K562 (cell line): ENCODE data around the gene TP53I3. TPM values are rescaled to one million over a fixed set of nuclear protein-coding genes. Genes with fewer than 3 reads are reported as not detected.
A peak's percentile ranks its signal among the peaks of the same experiment; 100 is the strongest.

Experiments
- AFF4 ChIP-seq: sonication (generic); formaldehyde crosslinking; IDR thresholded peaks from 2 replicates; pipeline ENCODE4 v1.8.0; 2023; ENCODE audit warnings: mild to moderate bottlenecking, missing genetic modification reagents
- BRCA1 ChIP-seq, 2 experiments: fragments of 450-650 bp in 1 of 2; sonication (generic) in 1 of 2; formaldehyde crosslinking in 1 of 2; IDR thresholded peaks; 2 replicates each; pipeline versions ENCODE4 v1.5.0 to v1.6.1; 2017 to 2020; ENCODE audit warnings: mild to moderate bottlenecking in 1 of 2, missing genetic modification reagents in 1 of 2
- CSDE1 ChIP-seq, 2 experiments: fragments of 450-650 bp; IDR thresholded peaks; 2 replicates each; pipeline ENCODE4 v1.6.1; 2016; ENCODE audit warnings: mild to moderate bottlenecking in 1 of 2
- ESRRA ChIP-seq: fragments of 450-650 bp; IDR thresholded peaks from 2 replicates; pipeline ENCODE4 v1.6.1; 2014; ENCODE audit warnings: low read depth, mild to moderate bottlenecking, moderate library complexity, borderline replicate concordance
- FOXO4 ChIP-seq: fragments of 450-650 bp; formaldehyde crosslinking; IDR thresholded peaks from 2 replicates; pipeline ENCODE4 v1.4.0; 2020; ENCODE audit warnings: mild to moderate bottlenecking, moderate library complexity
- HMG20A ChIP-seq: fragments of 450-650 bp; formaldehyde crosslinking; conservative IDR thresholded peaks from 2 replicates; pipeline ENCODE4 v1.4.0; 2020; ENCODE audit warnings: mild to moderate bottlenecking, mixed read lengths
- KDM4B ChIP-seq, 2 experiments: fragments of 450-650 bp in 1 of 2; sonication (generic) in 1 of 2; IDR thresholded peaks; 2 replicates each; pipeline ENCODE4 v1.6.1; 2016 to 2017; ENCODE audit warnings: borderline replicate concordance in 2 of 2, antibody characterized with exemption in 1 of 2, low read depth in 1 of 2, mild to moderate bottlenecking in 1 of 2
- SMAD4 ChIP-seq: fragments of 250-450 bp; sonication (Bioruptor Pico); conservative IDR thresholded peaks from 2 replicates; pipeline ENCODE4 v1.8.0; 2021; ENCODE audit warnings: inconsistent platforms, mild to moderate bottlenecking, moderate library complexity
- SRSF1 ChIP-seq: fragments of 200-400 bp; formaldehyde crosslinking; IDR thresholded peaks from 2 replicates; pipeline ENCODE4 v1.6.1; 2017; ENCODE audit warnings: mild to moderate bottlenecking, low read depth, low read length, moderate library complexity
- STAT5A ChIP-seq: IDR thresholded peaks from 2 replicates; pipeline ENCODE4 v1.6.1; 2012; ENCODE audit warnings: low read length, inconsistent platforms, borderline replicate concordance
- TFAM ChIP-seq: fragments of 250-450 bp; sonication (Bioruptor Pico); conservative IDR thresholded peaks from 2 replicates; pipeline ENCODE4 v1.5.0; 2021; ENCODE audit warnings: mild to moderate bottlenecking, moderate library complexity
- ZBTB49 ChIP-seq: sonication (generic); formaldehyde crosslinking; IDR thresholded peaks from 2 replicates; pipeline ENCODE4 v1.8.0; 2022; ENCODE audit warnings: missing genetic modification reagents, mild to moderate bottlenecking, borderline replicate concordance
- ZNF253 ChIP-seq: fragments of 250-450 bp; sonication (Bioruptor Pico); conservative IDR thresholded peaks from 2 replicates; pipeline ENCODE4 v1.6.1; 2021; ENCODE audit warnings: mild to moderate bottlenecking
- ZNF408 ChIP-seq: fragments of 250-450 bp; sonication (Bioruptor Pico); IDR thresholded peaks from 2 replicates; pipeline ENCODE4 v1.4.0; 2020; ENCODE audit warnings: low read depth, mild to moderate bottlenecking, moderate library complexity
- ZNF696 ChIP-seq: fragments of 250-450 bp; sonication (Bioruptor Pico); conservative IDR thresholded peaks from 2 replicates; pipeline ENCODE4 v1.4.0; 2020; ENCODE audit warnings: mild to moderate bottlenecking, moderate library complexity
- polyA plus RNA-seq, 8 experiments: library from polyadenylated mRNA; depleted of rRNA in 4 of 8; stranded (reverse) in 5 of 8; unstranded in 3 of 8; fragments of >200 nt; fragmentation: Nextera tagmentation in 2 of 8; fragmentation: Illumina TruSeq in 1 of 8; extraction: Ambion mirVana in 2 of 8; extraction: Trizol in 1 of 8; gene quantifications; 2 replicates each; pipeline versions ENCODE4 v1.2.1 to v1.2.3, GENCODE V29; 2011 to 2014; ENCODE audit warnings: inconsistent platforms in 1 of 8, missing spikeins in 1 of 8
- total RNA-seq, 7 experiments: library from RNA; depleted of rRNA in 6 of 7; stranded (reverse); fragments of >200 nt in 6 of 7; fragmentation: Illumina TruSeq in 2 of 7; extraction: Trizol in 2 of 7; gene quantifications; 2 replicates each; pipeline versions ENCODE4 v1.2.1 to v1.2.3, GENCODE V29; 2011 to 2021; ENCODE audit warnings: low replicate concordance in 1 of 7
- TF ChIP-seq, protein P1 (sequence below): fragments of 250-450 bp; sonication (Bioruptor Pico); IDR thresholded peaks from 2 replicates; pipeline ENCODE4 v1.8.0; 2021; ENCODE audit warnings: moderate library complexity, mild to moderate bottlenecking, inconsistent platforms
- TF ChIP-seq, protein P2 (sequence below), 2 experiments: fragments of 450-650 bp in 1 of 2; sonication (generic) in 1 of 2; formaldehyde crosslinking in 1 of 2; IDR thresholded peaks in 1 of 2; conservative IDR thresholded peaks in 1 of 2; 2 replicates each; pipeline versions ENCODE4 v1.6.1 to v1.8.1; 2016 to 2023; ENCODE audit warnings: mild to moderate bottlenecking in 2 of 2, moderate library complexity in 2 of 2, inconsistent platforms in 1 of 2, missing genetic modification reagents in 1 of 2

Gene TP53I3
- total and polyA plus RNA-seq, 9 of the 15 experiments (the other 6 are each of a cell fraction or from before 2014, with no cell fraction given) = 0.65 to 9.5 (median 5.6) TPM

DNA sequence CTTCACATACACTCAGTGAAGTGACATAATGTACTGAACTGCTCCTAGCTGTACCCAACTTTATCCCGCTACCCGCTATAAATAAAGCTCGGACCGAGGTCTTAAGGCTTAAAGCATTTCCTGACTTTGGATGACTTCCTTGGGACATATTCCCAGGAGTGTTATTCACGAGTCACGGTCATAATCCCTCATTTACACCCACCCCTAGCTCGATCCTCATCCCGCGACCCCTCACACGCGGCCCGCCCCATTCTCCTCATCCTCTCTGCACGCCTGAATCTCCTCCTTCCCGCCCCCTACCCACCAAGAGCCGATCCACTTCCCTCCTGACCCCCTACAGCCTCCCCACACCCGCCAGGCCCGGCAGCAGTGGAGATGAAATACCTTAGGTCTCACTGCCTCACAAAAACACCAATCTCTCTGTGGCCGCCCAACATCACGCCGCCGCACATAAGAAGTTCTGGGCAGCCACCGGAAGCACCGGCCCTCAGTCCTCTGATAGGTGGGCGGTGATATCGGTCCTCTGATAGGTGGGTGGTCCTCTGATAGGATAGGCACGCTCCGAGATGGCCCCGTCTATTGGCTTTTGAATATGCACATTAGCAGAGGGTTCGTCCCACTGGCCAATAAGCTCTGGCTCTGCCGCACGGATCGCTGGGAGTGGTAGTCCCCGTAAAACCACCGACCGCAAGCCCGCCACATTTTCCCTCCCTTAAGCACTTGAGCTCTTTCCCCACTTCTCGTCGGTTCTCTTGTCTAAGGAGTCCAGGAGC is 37.5 kb downstream of the TP53I3 start, which contains the start of gene WDCP (continued):
- TF ChIP-seq FOXO4 (CRISPR knock-in tag) = no peak
- no peak for TF ChIP-seq STAT5A
- no peak for TF ChIP-seq CSDE1 (IDR thresholded peaks at IDR 0.05)
- no peak for TF ChIP-seq HMG20A
- TF ChIP-seq ZNF408 (CRISPR knock-in tag) = no peak
- no peak for TF ChIP-seq ZNF696
- TF ChIP-seq, protein P1, sequence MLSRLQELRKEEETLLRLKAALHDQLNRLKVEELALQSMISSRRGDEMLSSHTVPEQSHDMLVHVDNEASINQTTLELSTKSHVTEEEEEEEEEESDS = no peak
- TF ChIP-seq ZBTB49 (CRISPR knock-in tag) = peak; percentile 31; the same call in 1 of the 2 replicates
- TF ChIP-seq ZNF253 = no peak
- TF ChIP-seq BRCA1 (IDR thresholded peaks at IDR 0.05) = no peak
- no peak for TF ChIP-seq BRCA1 (CRISPR knock-in tag; IDR thresholded peaks at IDR 0.05)
- TF ChIP-seq SMAD4 = no peak
- peak; percentile 91; the same call in 1 of the 2 replicates for TF ChIP-seq ESRRA
- TF ChIP-seq SRSF1 = no peak
- TF ChIP-seq TFAM (CRISPR knock-in tag) = no peak
- 0 out of 2 replicates have a peak, but pooled peaks have one; percentile 26 for TF ChIP-seq AFF4 (CRISPR knock-in tag)
- no peak for TF ChIP-seq KDM4B (IDR thresholded peaks at IDR 0.05; ENCODE audit: borderline replicate concordance in 2 of 2, low read depth in 1 of 2)
- TF ChIP-seq, protein P2, sequence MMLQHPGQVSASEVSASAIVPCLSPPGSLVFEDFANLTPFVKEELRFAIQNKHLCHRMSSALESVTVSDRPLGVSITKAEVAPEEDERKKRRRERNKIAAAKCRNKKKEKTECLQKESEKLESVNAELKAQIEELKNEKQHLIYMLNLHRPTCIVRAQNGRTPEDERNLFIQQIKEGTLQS (IDR thresholded peaks at IDR 0.05) = no peak
- TF ChIP-seq, protein P2 (CRISPR knock-in tag; conservative IDR thresholded peaks at IDR 0.05) = no peak
